Stimulated activated CD8-positive, alpha-beta memory T cell treated with anti-CD3 and anti-CD28 coated beads, Interleukin-15, amount 100 ng/mL, for 1 hour (primary cell): ENCODE results near the gene ZNF581.

Experiments
- DNase-seq: peaks from one replicate; pipeline ENCODE4 v3.0.0-alpha.2; 2020; ENCODE audit warnings: low read depth

ZNF581 gene

GRCh38 chr19:55679343-55680257, 36.2 kb downstream of the ZNF581 start:
- no peak for DNase-seq

GRCh38 chr19:55680339-55681130, 37.1 kb downstream of the ZNF581 start:
- DNase-seq = no peak

GRCh38 chr19:55681131-55682092, 38.0 kb downstream of the ZNF581 start:
- DNase-seq = no peak

- no peak for DNase-seq
Measured at GRCh38 chr19:55683449-55684261, 40.2 kb downstream of the ZNF581 start.

GRCh38 chr19:55684946-55685681, 41.7 kb downstream of the ZNF581 start:
- no peak for DNase-seq

- no peak for DNase-seq
Measured at GRCh38 chr19:55685776-55686175, 42.3 kb downstream of the ZNF581 start.

- no peak for DNase-seq
Measured at GRCh38 chr19:55686311-55687050, 43.0 kb downstream of the ZNF581 start.

GRCh38 chr19:55687281-55688201, 44.1 kb downstream of the ZNF581 start:
- no peak for DNase-seq

GRCh38 chr19:55688422-55689218, 45.2 kb downstream of the ZNF581 start:
- DNase-seq = no peak

- no peak for DNase-seq
Measured at GRCh38 chr19:55689411-55690108, 46.1 kb downstream of the ZNF581 start.

GRCh38 chr19:55690109-55690768, 46.8 kb downstream of the ZNF581 start:
- no peak for DNase-seq

GRCh38 chr19:55690769-55691545, 47.5 kb downstream of the ZNF581 start:
- no peak for DNase-seq

GRCh38 chr19:55691561-55692481, 48.4 kb downstream of the ZNF581 start:
- no peak for DNase-seq

GRCh38 chr19:55692681-55693081, 49.2 kb downstream of the ZNF581 start:
- DNase-seq = no peak
